IPS-20b (cell line): Measurements from ENCODE around the gene CIBAR2.

ENCODE experiments used
- H3K27ac ChIP-seq: one replicate; pipeline ENCODE4 v1.5.1; 2013; ENCODE audit warnings: low read length
- H3K27me3 ChIP-seq: 2 replicates; pipeline ENCODE4 v1.6.1; 2013; ENCODE audit warnings: mild to moderate bottlenecking, low read length, inconsistent platforms; ENCODE audit not compliant: insufficient read depth
- H3K36me3 ChIP-seq: 2 replicates; pipeline ENCODE4 v1.6.1; 2013; ENCODE audit warnings: low read depth, mild to moderate bottlenecking, inconsistent platforms, low read length, moderate library complexity; ENCODE audit not compliant: insufficient read depth
- H3K4me1 ChIP-seq: 2 replicates; pipeline ENCODE4 v1.6.1; 2013; ENCODE audit warnings: mild to moderate bottlenecking, control low read depth, inconsistent platforms, low read length, moderate library complexity; ENCODE audit not compliant: insufficient read depth
- H3K4me3 ChIP-seq: 2 replicates; pipeline ENCODE4 v1.5.1; 2013; ENCODE audit warnings: mild to moderate bottlenecking, low read length, inconsistent platforms
- H3K9ac ChIP-seq: 2 replicates; pipeline ENCODE4 v1.6.1; 2013; ENCODE audit warnings: low read depth, mild to moderate bottlenecking, inconsistent platforms, low read length, moderate library complexity
- H3K9me3 ChIP-seq: 2 replicates; pipeline ENCODE4 v1.6.1; 2013; ENCODE audit warnings: mild to moderate bottlenecking, low read depth, low read length, inconsistent platforms; ENCODE audit not compliant: insufficient read depth

Gene CIBAR2

GRCh38 chr16:85151603-85152413 lies 39.5 kb upstream of the CIBAR2 start:
- no peak overlapping the region for H3K27ac ChIP-seq

GRCh38 chr16:85151079-85151602 lies 38.9 kb upstream of the CIBAR2 start:
- Histone ChIP-seq H3K27me3 (no peaks in the 10 kb centered on the region), H3K27ac (no peak overlapping the region), H3K36me3 (no peaks in the 10 kb centered on the region), H3K4me1 (no peaks in the 10 kb centered on the region), H3K9me3 (no peaks in the 10 kb centered on the region), H3K4me3 (no peak overlapping the region), H3K9ac (no peak overlapping the region)

More at GRCh38 chr16:85151603-85152413, 39.5 kb upstream of the CIBAR2 start:
- H3K27me3 ChIP-seq, result no peaks in the 10 kb centered on the region
- H3K4me3 ChIP-seq, result no peak overlapping the region
- no peaks in the 10 kb centered on the region for H3K9me3 ChIP-seq
- no peak overlapping the region for H3K9ac ChIP-seq
- H3K36me3 ChIP-seq, result no peaks in the 10 kb centered on the region
- no peaks in the 10 kb centered on the region for H3K4me1 ChIP-seq

GRCh38 chr16:85150331-85150940 lies 38.2 kb upstream of the CIBAR2 start:
- Histone ChIP-seq H3K9me3 (no peaks in the 10 kb centered on the region), H3K27me3 (no peaks in the 10 kb centered on the region), H3K36me3 (no peaks in the 10 kb centered on the region), H3K4me3 (no peak overlapping the region), H3K9ac (no peak overlapping the region), H3K4me1 (no peaks in the 10 kb centered on the region), H3K27ac (no peak overlapping the region)

GRCh38 chr16:85149776-85150175 lies 37.5 kb upstream of the CIBAR2 start:
- no peak overlapping the region for H3K4me3 ChIP-seq
- H3K36me3 ChIP-seq, result no peaks in the 10 kb centered on the region
- no peak overlapping the region for H3K27ac ChIP-seq
- H3K27me3 ChIP-seq, result no peaks in the 10 kb centered on the region
- H3K9ac ChIP-seq, result no peak overlapping the region
- H3K9me3 ChIP-seq, result no peaks in the 10 kb centered on the region
- no peaks in the 10 kb centered on the region for H3K4me1 ChIP-seq

GRCh38 chr16:85148931-85149330 lies 36.7 kb upstream of the CIBAR2 start:
- no peaks in the 10 kb centered on the region for H3K9me3 ChIP-seq
- no peak overlapping the region for H3K27ac ChIP-seq
- H3K27me3 ChIP-seq, result no peaks in the 10 kb centered on the region
- H3K9ac ChIP-seq, result no peak overlapping the region
- H3K36me3 ChIP-seq, result no peaks in the 10 kb centered on the region
- no peak overlapping the region for H3K4me3 ChIP-seq
- no peaks in the 10 kb centered on the region for H3K4me1 ChIP-seq

GRCh38 chr16:85146922-85147651 lies 34.8 kb upstream of the CIBAR2 start:
- no peaks in the 10 kb centered on the region for H3K9me3 ChIP-seq
- no peak overlapping the region for H3K27ac ChIP-seq
- H3K27me3 ChIP-seq, result no peaks in the 10 kb centered on the region
- H3K9ac ChIP-seq, result no peak overlapping the region
- no peak overlapping the region for H3K4me3 ChIP-seq
- no peaks in the 10 kb centered on the region for H3K4me1 ChIP-seq
- no peaks in the 10 kb centered on the region for H3K36me3 ChIP-seq

GRCh38 chr16:85146532-85146797 lies 34.2 kb upstream of the CIBAR2 start:
- no peaks in the 10 kb centered on the region for H3K36me3 ChIP-seq
- H3K4me1 ChIP-seq, result no peaks in the 10 kb centered on the region
- H3K9me3 ChIP-seq, result no peaks in the 10 kb centered on the region
- no peak overlapping the region for H3K4me3 ChIP-seq
- no peak overlapping the region for H3K27ac ChIP-seq
- no peak overlapping the region for H3K9ac ChIP-seq
- H3K27me3 ChIP-seq, result no peaks in the 10 kb centered on the region

- H3K36me3 ChIP-seq, result no peaks in the 10 kb centered on the region
Measured at GRCh38 chr16:85145734-85146531, 33.7 kb upstream of the CIBAR2 start.

GRCh38 chr16:85145188-85145587 lies 32.9 kb upstream of the CIBAR2 start:
- H3K4me1 ChIP-seq, result no peaks in the 10 kb centered on the region
- H3K27me3 ChIP-seq, result no peaks in the 10 kb centered on the region
- H3K4me3 ChIP-seq, result no peak overlapping the region
- H3K36me3 ChIP-seq, result no peaks in the 10 kb centered on the region
- no peak overlapping the region for H3K27ac ChIP-seq
- no peaks in the 10 kb centered on the region for H3K9me3 ChIP-seq
- no peak overlapping the region for H3K9ac ChIP-seq

More at GRCh38 chr16:85145734-85146531, 33.7 kb upstream of the CIBAR2 start:
- Histone ChIP-seq H3K9me3 (no peaks in the 10 kb centered on the region), H3K9ac (no peak overlapping the region), H3K27me3 (no peaks in the 10 kb centered on the region), H3K27ac (no peak overlapping the region), H3K4me3 (no peak overlapping the region), H3K4me1 (no peaks in the 10 kb centered on the region)

GRCh38 chr16:85144026-85144915 lies 32.0 kb upstream of the CIBAR2 start:
- H3K27me3 ChIP-seq, result no peaks in the 10 kb centered on the region
- no peak overlapping the region for H3K27ac ChIP-seq
- no peaks in the 10 kb centered on the region for H3K36me3 ChIP-seq
- no peaks in the 10 kb centered on the region for H3K9me3 ChIP-seq
- H3K4me1 ChIP-seq, result no peaks in the 10 kb centered on the region
- no peak overlapping the region for H3K4me3 ChIP-seq
- no peak overlapping the region for H3K9ac ChIP-seq
